K562 (cell line): ENCODE results near the gene PGRMC2.

ENCODE experiments used
- KLF1 ChIP-seq: fragments of 450-650 bp; IDR thresholded peaks from 2 replicates; pipeline ENCODE4 v1.6.1; 2016; ENCODE audit warnings: missing genetic modification characterization, missing compliant biosample characterization
- MAX ChIP-seq: sonication (generic); formaldehyde crosslinking; IDR thresholded peaks from 2 replicates; pipeline ENCODE4 v1.9.0; 2022; ENCODE audit warnings: mild to moderate bottlenecking, missing genetic modification reagents
- NRF1 ChIP-seq, 2 experiments: fragments of 450-650 bp; IDR thresholded peaks in 1 of 2; conservative IDR thresholded peaks in 1 of 2; 2 replicates each; pipeline ENCODE4 v1.6.1; 2014; ENCODE audit warnings: mild to moderate bottlenecking in 2 of 2
- PHF20 ChIP-seq: fragments of 450-650 bp; IDR thresholded peaks from 2 replicates; pipeline ENCODE4 v1.6.1; 2018; ENCODE audit not compliant: partially characterized antibody
- PHF8 ChIP-seq: fragments of 200-600 bp; sonication (generic); IDR thresholded peaks from 2 replicates; pipeline ENCODE4 v1.6.1; 2012; ENCODE audit warnings: mixed run types, mild to moderate bottlenecking, inconsistent platforms, low read length, moderate library complexity, borderline replicate concordance
- POLR2A ChIP-seq: fragments of 450-650 bp; conservative IDR thresholded peaks from 2 replicates; pipeline ENCODE4 v1.6.1; 2016
- SMARCB1 ChIP-seq: IDR thresholded peaks from 2 replicates; pipeline ENCODE4 v1.6.1; 2011; ENCODE audit warnings: improper control_type of control experiment, low read depth; ENCODE audit not compliant: insufficient read length
- TEAD4 ChIP-seq, 2 experiments: sonication (generic) in 1 of 2; formaldehyde crosslinking in 1 of 2; IDR thresholded peaks; 2 replicates each; pipeline versions ENCODE4 v1.6.1 to v1.8.0; 2012 to 2022; ENCODE audit warnings: borderline replicate concordance in 1 of 2, inconsistent platforms in 1 of 2, low read length in 1 of 2, mild to moderate bottlenecking in 1 of 2, missing genetic modification reagents in 1 of 2
- TFAM ChIP-seq: fragments of 250-450 bp; sonication (Bioruptor Pico); conservative IDR thresholded peaks from 2 replicates; pipeline ENCODE4 v1.5.0; 2021; ENCODE audit warnings: mild to moderate bottlenecking, moderate library complexity
- ZC3H4 ChIP-seq: sonication (generic); formaldehyde crosslinking; IDR thresholded peaks from 2 replicates; pipeline ENCODE4 v1.9.0; 2021; ENCODE audit warnings: missing genetic modification reagents, borderline replicate concordance
- ZNF274 ChIP-seq: IDR thresholded peaks from 2 replicates; pipeline ENCODE4 v1.6.1; 2011; ENCODE audit warnings: low read depth, mild to moderate bottlenecking, low read length, moderate library complexity, borderline replicate concordance
- TF ChIP-seq, protein P1 (sequence below), 3 experiments: IDR thresholded peaks in 2 of 3; conservative IDR thresholded peaks in 1 of 3; 2 replicates each; pipeline ENCODE4 v1.5.1; 2011 to 2012; ENCODE audit warnings: low read length in 3 of 3, mild to moderate bottlenecking in 3 of 3, control low read depth in 2 of 3, improper control_type of control experiment in 1 of 3, inconsistent platforms in 1 of 3, low read depth in 1 of 3, mixed read lengths in 1 of 3, moderate library complexity in 1 of 3; ENCODE audit not compliant: insufficient read depth in 2 of 3
- TF ChIP-seq, protein P2 (sequence below): sonication (generic); formaldehyde crosslinking; IDR thresholded peaks from 2 replicates; pipeline ENCODE4 v1.5.0; 2020; ENCODE audit warnings: missing genetic modification reagents

DNA sequence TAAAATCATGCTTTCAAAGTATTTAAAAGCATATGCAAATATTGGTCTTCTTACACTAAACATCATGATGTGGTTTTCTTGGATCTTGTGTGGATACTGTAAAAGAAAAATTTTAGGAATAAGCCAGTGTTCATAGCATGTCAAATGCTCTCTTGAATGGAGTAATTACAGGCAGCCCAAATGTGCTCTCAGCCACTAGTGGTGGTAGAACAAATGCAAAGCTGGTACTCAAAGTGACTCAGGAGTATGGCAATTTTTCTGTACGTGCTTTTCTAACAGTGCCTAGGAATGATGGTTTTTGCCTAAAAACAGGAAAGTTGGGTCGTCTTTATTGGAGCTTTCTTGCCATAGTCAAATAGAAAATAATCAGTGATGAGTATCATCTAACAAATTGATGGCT, 19.9 kb downstream of the PGRMC2 start:
- TF ChIP-seq MAX (CRISPR knock-in tag) (no peak), SMARCB1 (no peak), NRF1 (conservative IDR thresholded peaks at IDR 0.05 in 1 of 2, IDR thresholded peaks at IDR 0.05 in 1 of 2) (no peak), ZC3H4 (CRISPR knock-in tag) (no peak), KLF1 (no peak), TEAD4 (IDR thresholded peaks at IDR 0.05; ENCODE audit: low read length) (no peak), TEAD4 (CRISPR knock-in tag; IDR thresholded peaks at IDR 0.05; ENCODE audit: borderline replicate concordance) (no peak), TFAM (CRISPR knock-in tag) (no peak), ZNF274 (no peak), PHF20 (no peak), POLR2A (no peak), PHF8 (no peak)
- TF ChIP-seq, protein P1, sequence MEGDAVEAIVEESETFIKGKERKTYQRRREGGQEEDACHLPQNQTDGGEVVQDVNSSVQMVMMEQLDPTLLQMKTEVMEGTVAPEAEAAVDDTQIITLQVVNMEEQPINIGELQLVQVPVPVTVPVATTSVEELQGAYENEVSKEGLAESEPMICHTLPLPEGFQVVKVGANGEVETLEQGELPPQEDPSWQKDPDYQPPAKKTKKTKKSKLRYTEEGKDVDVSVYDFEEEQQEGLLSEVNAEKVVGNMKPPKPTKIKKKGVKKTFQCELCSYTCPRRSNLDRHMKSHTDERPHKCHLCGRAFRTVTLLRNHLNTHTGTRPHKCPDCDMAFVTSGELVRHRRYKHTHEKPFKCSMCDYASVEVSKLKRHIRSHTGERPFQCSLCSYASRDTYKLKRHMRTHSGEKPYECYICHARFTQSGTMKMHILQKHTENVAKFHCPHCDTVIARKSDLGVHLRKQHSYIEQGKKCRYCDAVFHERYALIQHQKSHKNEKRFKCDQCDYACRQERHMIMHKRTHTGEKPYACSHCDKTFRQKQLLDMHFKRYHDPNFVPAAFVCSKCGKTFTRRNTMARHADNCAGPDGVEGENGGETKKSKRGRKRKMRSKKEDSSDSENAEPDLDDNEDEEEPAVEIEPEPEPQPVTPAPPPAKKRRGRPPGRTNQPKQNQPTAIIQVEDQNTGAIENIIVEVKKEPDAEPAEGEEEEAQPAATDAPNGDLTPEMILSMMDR (IDR thresholded peaks at IDR 0.05 in 2 of 3, conservative IDR thresholded peaks at IDR 0.05 in 1 of 3; ENCODE audit: insufficient read depth in 2 of 3, low read depth in 1 of 3, low read length in 3 of 3) = no peak
- TF ChIP-seq, protein P2, sequence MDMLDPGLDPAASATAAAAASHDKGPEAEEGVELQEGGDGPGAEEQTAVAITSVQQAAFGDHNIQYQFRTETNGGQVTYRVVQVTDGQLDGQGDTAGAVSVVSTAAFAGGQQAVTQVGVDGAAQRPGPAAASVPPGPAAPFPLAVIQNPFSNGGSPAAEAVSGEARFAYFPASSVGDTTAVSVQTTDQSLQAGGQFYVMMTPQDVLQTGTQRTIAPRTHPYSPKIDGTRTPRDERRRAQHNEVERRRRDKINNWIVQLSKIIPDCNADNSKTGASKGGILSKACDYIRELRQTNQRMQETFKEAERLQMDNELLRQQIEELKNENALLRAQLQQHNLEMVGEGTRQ = no peak
